DOHH2 (cell line): Measurements from ENCODE around the gene SCAMP4.

Experiments used
- H3F3A ChIP-seq: fragments of 200-600 bp; sonication (generic), shearing (Covaris generic); 2 replicates; pipeline ENCODE4 v1.6.0; 2016; ENCODE audit warnings: antibody characterized with exemption, mild to moderate bottlenecking; ENCODE audit not compliant: control insufficient read depth, insufficient read depth
- H3K27ac ChIP-seq: fragments of 200-600 bp; sonication (generic); 2 replicates; pipeline ENCODE4 v1.5.1; 2014; ENCODE audit warnings: low read depth, mild to moderate bottlenecking, low read length, moderate library complexity
- H3K27me3 ChIP-seq: fragments of 200-600 bp; sonication (generic); 2 replicates; pipeline ENCODE4 v1.6.1; 2014; ENCODE audit warnings: mild to moderate bottlenecking, low read length, mixed read lengths; ENCODE audit not compliant: control insufficient read depth
- H3K36me3 ChIP-seq: fragments of 200-600 bp; sonication (generic); 2 replicates; pipeline ENCODE4 v1.6.1; 2014; ENCODE audit warnings: mild to moderate bottlenecking, low read length, moderate library complexity, mixed read lengths; ENCODE audit not compliant: control insufficient read depth
- H3K4me1 ChIP-seq: fragments of 200-600 bp; sonication (generic); 2 replicates; pipeline ENCODE4 v1.6.1; 2014; ENCODE audit warnings: mild to moderate bottlenecking, low read length, mixed read lengths; ENCODE audit not compliant: control insufficient read depth
- H3K4me2 ChIP-seq: fragments of 200-600 bp; sonication (generic); 2 replicates; pipeline ENCODE4 v1.6.0; 2014; ENCODE audit warnings: mild to moderate bottlenecking, low read length, moderate library complexity
- H3K4me3 ChIP-seq: fragments of 200-600 bp; sonication (generic); 2 replicates; pipeline ENCODE4 v1.5.1; 2014; ENCODE audit warnings: mild to moderate bottlenecking, low read length, mixed read lengths
- H3K79me2 ChIP-seq: fragments of 200-600 bp; sonication (generic); 2 replicates; pipeline ENCODE4 v1.6.1; 2014; ENCODE audit warnings: mild to moderate bottlenecking, low read length, mixed read lengths; ENCODE audit not compliant: control insufficient read depth
- H3K9me2 ChIP-seq: fragments of 200-600 bp; sonication (generic); replicated peaks from 2 replicates; pipeline ENCODE4 v1.6.1; 2014; ENCODE audit warnings: mild to moderate bottlenecking, low read length, mixed read lengths; ENCODE audit not compliant: control insufficient read depth
- H3K9me3 ChIP-seq: fragments of 200-600 bp; sonication (generic); 2 replicates; pipeline ENCODE4 v1.6.1; 2014; ENCODE audit warnings: antibody characterized with exemption, low read length, mixed read lengths; ENCODE audit not compliant: control insufficient read depth, insufficient read depth
- H4K20me1 ChIP-seq: fragments of 200-600 bp; sonication (generic); 2 replicates; pipeline ENCODE4 v1.6.0; 2014; ENCODE audit warnings: low read depth, mild to moderate bottlenecking, antibody characterized with exemption, low read length, moderate library complexity; ENCODE audit not compliant: control insufficient read depth, insufficient read depth
- CTCF ChIP-seq: fragments of 200-600 bp; sonication (generic); IDR thresholded peaks from one replicate; pipeline ENCODE4 v1.5.1; 2014; ENCODE audit warnings: antibody characterized with exemption, mild to moderate bottlenecking, low read depth, low read length; ENCODE audit not compliant: poor library complexity, severe bottlenecking
- EZH2phosphoT487 ChIP-seq: fragments of 200-600 bp; sonication (generic); IDR thresholded peaks from 2 replicates; pipeline ENCODE4 v1.6.1; 2017; ENCODE audit warnings: borderline replicate concordance, mild to moderate bottlenecking, antibody characterized with exemption, low read length, moderate library complexity, mixed read lengths

Gene SCAMP4

GRCh38 chr19:1949304-1950101 lies 44.3 kb downstream of the SCAMP4 start:
- peaks cover 19% of the 10 kb centered on the region for H4K20me1 ChIP-seq

GRCh38 chr19:1950640-1951039 lies 45.4 kb downstream of the SCAMP4 start:
- Histone ChIP-seq H3K4me2 (no peak overlapping the region), H3K79me2 (peaks cover 94% of the 10 kb centered on the region), H3K27me3 (no peaks in the 10 kb centered on the region), H3K4me3 (no peak overlapping the region), H3F3A (no peaks in the 10 kb centered on the region), H3K4me1 (no peaks in the 10 kb centered on the region), H3K36me3 (peaks cover 16% of the 10 kb centered on the region), H3K9me2 (no peaks in the 10 kb centered on the region), H3K27ac (no peak overlapping the region), H3K9me3 (no peaks in the 10 kb centered on the region), H4K20me1 (peaks cover 13% of the 10 kb centered on the region)
- TF ChIP-seq CTCF (no peak), EZH2phosphoT487 (no peak)

More at GRCh38 chr19:1949304-1950101, 44.3 kb downstream of the SCAMP4 start:
- H3K36me3 ChIP-seq, result peaks cover 16% of the 10 kb centered on the region
- no peak overlapping the region for H3K27ac ChIP-seq
- no peak overlapping the region for H3K4me3 ChIP-seq
- H3K27me3 ChIP-seq, result no peaks in the 10 kb centered on the region
- peaks cover 94% of the 10 kb centered on the region for H3K79me2 ChIP-seq
- TF ChIP-seq CTCF, result no peak
- TF ChIP-seq EZH2phosphoT487, result no peak
- H3K4me2 ChIP-seq, result no peak overlapping the region
- no peaks in the 10 kb centered on the region for H3K4me1 ChIP-seq
- H3F3A ChIP-seq, result no peaks in the 10 kb centered on the region
- no peaks in the 10 kb centered on the region for H3K9me2 ChIP-seq
- no peaks in the 10 kb centered on the region for H3K9me3 ChIP-seq

- H3K4me2 ChIP-seq, result no peak overlapping the region
These were observed 47.4 kb downstream of the SCAMP4 start for GRCh38 chr19:1952635-1953034.

More at GRCh38 chr19:1952635-1953034, 47.4 kb downstream of the SCAMP4 start:
- TF ChIP-seq EZH2phosphoT487 (no peak), CTCF (no peak)
- Histone ChIP-seq H3K27ac (no peak overlapping the region), H3K9me3 (no peaks in the 10 kb centered on the region), H4K20me1 (peaks cover 17% of the 10 kb centered on the region), H3K9me2 (no peaks in the 10 kb centered on the region), H3K27me3 (no peaks in the 10 kb centered on the region), H3K4me3 (no peak overlapping the region), H3K4me1 (no peaks in the 10 kb centered on the region), H3K79me2 (peaks cover 98% of the 10 kb centered on the region), H3F3A (no peaks in the 10 kb centered on the region), H3K36me3 (peaks cover 16% of the 10 kb centered on the region)
